T follicular helper cell (primary cell): Measurements from ENCODE around the gene OR52W1.
"Not testable (repeated sequence)": the region's sequence is repeated elsewhere in the genome, so short reads cannot be mapped to it uniquely, and the experiment has no call there.

Experiments used
- DNase-seq: peaks from one replicate; pipeline ENCODE4 v3.0.0-alpha.2; 2020; ENCODE audit warnings: low read depth

The OR52W1 gene

DNA sequence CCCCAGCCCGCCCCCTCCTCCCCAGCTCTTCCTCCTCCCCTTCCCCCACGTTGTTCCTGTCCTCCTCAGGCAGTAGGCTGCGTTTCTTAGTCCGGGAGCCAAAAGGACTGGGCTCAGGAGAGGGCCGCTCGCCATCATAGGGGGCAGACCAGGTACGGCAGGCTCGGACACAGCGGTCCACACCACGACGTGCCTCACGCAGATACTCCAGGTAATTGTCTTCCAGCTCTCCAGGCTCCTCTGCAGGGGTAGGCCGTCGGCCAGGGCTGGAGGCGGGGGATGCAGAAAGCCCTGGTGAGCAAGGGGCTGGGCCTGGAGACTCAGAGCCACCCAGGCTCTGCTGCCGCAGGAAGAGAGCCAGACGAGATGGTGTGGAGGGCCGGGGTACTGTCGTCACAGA lies 18.7 kb downstream of the OR52W1 start:
- no peak for DNase-seq

GRCh38 chr11:6219359-6219758 lies 20.3 kb downstream of the OR52W1 start:
- DNase-seq = no peak

- DNase-seq = no peak
Observed at GRCh38 chr11:6223854-6224253, 24.8 kb downstream of the OR52W1 start.

DNA sequence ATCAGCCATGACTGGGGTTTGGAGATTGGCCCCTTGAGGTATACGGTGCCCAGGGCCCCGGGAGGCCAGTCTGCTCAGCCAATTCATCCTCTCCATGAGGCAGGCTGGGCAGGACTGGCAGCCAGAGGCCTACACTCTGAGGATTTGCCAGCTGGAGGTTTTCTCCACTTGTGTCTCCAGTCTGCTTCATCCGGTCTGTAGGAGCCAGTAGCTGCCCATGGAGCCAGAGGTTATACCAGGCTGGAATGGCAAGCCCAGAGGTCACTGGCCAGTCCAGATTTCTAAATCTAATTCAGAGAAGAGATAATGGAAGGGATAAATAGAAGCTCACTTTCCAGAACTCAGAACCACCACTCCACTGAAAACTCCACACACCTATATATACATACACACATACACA lies 25.4 kb downstream of the OR52W1 start:
- DNase-seq = no peak

- DNase-seq = no peak
Observed at GRCh38 chr11:6225024-6225423, 26.0 kb downstream of the OR52W1 start.

- no peak for DNase-seq
Observed at GRCh38 chr11:6225896-6226295, 26.9 kb downstream of the OR52W1 start.

DNA sequence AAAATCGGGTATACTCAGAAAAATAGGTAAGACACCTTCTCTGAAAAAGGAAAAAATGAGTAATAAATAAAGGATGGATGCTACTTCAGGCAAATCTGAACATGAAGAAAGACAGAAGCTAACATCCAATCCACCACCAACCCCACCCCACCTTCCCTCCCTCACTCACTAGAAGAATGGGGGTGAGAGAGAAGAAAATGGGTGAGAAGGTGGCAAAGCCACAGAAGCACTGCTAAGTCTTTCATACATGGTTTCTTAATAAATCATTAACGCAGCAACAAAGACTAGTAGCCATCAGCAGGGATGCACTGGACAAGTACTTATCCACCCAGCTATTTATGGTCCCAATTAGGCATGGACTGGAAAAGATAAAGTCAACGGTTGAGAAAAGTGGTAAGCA lies 29.5 kb downstream of the OR52W1 start:
- DNase-seq = no peak

GRCh38 chr11:6229911-6230310 lies 30.9 kb downstream of the OR52W1 start:
- DNase-seq = no peak

DNA sequence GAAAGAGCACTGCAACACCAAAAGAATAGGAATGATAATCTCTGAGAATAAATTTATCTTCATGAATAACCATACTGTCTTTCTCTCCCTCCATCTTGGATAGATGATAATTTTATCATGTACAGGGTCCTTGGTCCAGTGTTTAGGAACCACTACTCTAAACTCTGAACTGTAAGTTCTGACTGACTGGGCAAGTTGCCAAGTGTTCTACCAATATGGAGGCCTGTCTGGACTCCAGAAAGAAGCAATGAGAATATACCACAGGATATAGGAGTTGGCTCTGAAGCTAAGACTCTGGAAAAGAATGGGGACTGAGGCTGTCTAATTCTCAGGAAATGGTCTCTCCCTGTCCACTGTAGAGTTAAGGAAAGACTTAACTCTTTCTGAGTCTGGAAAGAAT lies 33.9 kb downstream of the OR52W1 start:
- no peak for DNase-seq

DNA sequence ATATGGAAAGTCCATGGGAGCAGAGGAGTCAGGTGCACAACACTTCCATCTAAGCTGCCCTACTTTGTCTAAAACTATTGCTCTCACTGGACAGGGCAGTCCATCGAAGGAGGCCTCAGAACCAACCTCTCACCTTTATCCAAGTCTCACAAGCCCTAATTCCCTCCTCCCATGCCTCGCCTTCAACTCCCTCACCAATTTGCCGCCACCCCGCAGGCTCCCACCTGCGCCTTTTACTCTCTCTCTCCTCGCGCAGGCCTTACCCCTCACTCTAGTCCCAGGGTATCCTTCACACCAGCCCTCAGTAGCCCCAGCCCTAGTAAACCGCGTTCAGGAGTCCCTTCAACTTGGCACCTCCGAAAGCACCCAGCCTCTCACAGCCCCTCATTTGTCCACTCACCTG lies 35.0 kb downstream of the OR52W1 start:
- no peak for DNase-seq

- peak; percentile 99 for DNase-seq
Observed at GRCh38 chr11:6234387-6235107, 35.5 kb downstream of the OR52W1 start, which contains the start of gene FHIP1B. Gene FHIP1B, minus strand, starts transcription at chr11:6234636. Its CDS starts 10,120 bp downstream, at chr11:6224516.

DNA sequence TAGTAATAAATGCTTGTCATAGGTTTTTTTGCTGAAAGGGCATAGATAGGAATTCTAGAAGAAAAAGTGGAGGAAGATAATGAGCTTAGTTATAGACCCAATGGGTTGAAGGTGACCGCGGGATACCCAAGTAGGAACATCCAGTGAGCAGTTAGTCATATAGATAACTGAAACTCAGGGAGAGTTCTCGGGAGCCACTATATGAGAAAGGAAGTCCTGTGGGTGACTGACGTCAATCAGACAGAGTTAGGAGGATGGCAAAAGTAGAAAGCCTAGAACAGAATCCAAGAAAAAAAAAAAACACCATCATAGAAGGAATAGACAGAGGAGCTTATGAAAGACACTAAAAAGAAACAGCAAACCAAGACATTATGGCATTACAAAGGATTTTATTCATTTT lies 38.2 kb downstream of the OR52W1 start:
- DNase-seq = no peak

- DNase-seq = no peak
Observed at GRCh38 chr11:6237761-6238302, 38.8 kb downstream of the OR52W1 start.

DNA sequence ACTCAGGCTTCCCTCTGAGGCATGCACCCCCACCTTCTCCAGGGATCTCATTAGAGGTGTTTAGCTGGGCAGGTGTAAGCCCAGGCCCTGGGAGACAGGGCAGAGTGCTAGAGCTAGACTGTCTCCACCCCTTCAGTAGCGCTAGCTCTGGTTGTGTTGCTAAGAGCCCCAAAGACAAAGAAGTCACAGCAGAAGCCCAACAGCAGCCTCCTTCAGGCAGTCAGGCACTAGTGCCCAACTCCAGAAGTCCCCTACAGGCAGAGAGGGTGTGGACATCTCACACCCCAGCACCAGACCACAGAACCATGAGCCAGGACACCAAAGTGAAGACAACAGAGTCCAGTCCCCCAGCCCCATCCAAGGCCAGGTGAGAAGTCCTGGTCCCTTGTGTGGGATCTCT lies 39.9 kb downstream of the OR52W1 start, which contains the start of gene CNGA4:
Gene CNGA4 (plus strand): TSS at position 188 of the 400 bp plus-strand sequence. CDS start 118 bp downstream, at position 306.
- no peak for DNase-seq

GRCh38 chr11:6240139-6240538 lies 41.1 kb downstream of the OR52W1 start:
- no peak for DNase-seq

DNA sequence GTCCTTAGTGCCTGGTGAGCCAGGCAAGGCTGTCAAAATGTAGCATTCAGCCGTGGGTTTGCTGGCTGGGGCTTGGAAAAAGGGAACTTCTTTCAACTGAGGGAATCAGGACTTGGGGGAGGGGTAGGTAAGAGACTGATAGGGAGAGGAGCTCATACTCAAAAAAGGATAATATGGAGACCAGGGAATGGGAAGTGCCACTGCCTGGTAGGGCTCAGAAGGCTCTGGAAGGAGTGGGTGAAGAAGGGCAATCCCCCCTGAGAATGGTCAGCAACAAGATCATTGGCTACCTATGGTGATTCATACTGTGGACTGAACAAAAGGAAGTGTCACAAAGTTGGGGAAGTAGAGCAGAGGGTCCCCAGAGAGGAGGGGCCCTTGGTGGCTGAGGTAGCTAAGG lies 41.8 kb downstream of the OR52W1 start:
- no peak for DNase-seq

DNA sequence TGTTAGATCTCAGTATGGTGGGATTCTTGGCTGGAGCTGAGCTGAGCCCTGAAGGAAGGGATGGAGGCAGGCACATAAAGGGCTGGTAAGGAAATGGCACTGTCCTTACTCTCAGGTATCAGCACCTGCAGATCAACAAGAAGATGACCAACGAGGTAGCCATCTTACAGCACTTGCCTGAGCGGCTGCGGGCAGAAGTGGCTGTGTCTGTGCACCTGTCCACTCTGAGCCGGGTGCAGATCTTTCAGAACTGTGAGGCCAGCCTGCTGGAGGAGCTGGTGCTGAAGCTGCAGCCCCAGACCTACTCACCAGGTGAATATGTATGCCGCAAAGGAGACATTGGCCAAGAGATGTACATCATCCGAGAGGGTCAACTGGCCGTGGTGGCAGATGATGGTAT lies 42.3 kb downstream of the OR52W1 start:
- no peak for DNase-seq

- DNase-seq = no peak
Observed at GRCh38 chr11:6245536-6245935, 46.5 kb downstream of the OR52W1 start.

DNA sequence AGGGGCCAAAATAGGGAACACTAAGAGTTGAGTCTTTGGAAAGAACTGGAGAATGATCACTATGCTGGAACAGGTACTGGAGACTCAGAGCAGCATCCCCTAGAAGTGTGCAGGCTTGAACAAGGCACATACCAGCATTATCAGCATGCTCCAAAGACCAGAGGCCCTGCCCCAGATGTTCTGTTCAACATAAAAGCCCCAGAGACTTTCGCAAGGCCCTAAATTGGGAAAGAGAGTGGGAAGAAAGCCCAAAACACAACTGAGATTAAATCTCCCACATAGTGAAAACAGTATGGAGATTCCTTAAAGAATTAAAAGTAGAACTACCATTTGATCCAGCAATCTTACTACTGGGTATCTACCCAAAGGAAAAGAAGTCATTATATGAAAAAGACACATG lies 49.2 kb downstream of the OR52W1 start:
- no peak for DNase-seq

DNA sequence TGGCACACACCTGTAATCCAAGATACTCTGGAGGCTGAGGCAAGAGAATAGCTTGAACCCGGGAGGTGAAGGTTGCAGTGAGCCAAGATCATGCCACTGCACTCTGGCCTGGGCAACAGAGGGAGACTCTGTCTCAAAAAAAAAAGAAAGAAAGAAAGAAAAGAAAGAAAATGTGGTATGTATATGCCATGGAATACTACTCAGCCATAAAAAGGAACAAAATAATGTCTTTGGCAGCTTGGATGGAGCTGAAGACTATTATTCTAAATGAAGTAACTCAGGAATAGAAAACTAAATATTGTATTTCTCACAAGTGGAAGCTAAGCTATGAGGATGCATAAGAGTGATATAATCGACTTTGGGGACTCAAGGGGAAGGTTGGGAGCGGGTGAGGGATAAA lies 49.9 kb downstream of the OR52W1 start:
- DNase-seq = not testable (repeated sequence)
